Naive B cell (primary cell): Measurements from ENCODE around the gene ZEB2. TPM values are rescaled to one million over a fixed set of nuclear protein-coding genes. Genes with fewer than 3 reads are reported as not detected.
A peak's percentile ranks its signal among the peaks of the same experiment; 100 is the strongest.

ENCODE experiments used
- ATAC-seq, 2 donors: fragments of 150-1000 bp; cut with Tn5 transposase; 2 replicates each; pipeline ENCODE4 v1.10.0; 2021; ENCODE audit warnings: low read depth in 2 of 2, mild to moderate bottlenecking in 2 of 2, moderate library complexity in 2 of 2
- DNase-seq: peaks from one replicate; pipeline ENCODE4 v3.0.0; 2022
- H3K27ac Mint-ChIP-seq, 6 donors: one replicate each; pipeline ENCODE4 v1.8.0; 2020 to 2022; ENCODE audit warnings: mild to moderate bottlenecking in 6 of 6, mixed read lengths in 6 of 6, moderate library complexity in 5 of 6, inconsistent platforms in 2 of 6
- H3K27me3 Mint-ChIP-seq, 3 donors: one replicate each; pipeline ENCODE4 v1.8.0; 2021 to 2022; ENCODE audit warnings: mixed read lengths in 3 of 3, mild to moderate bottlenecking in 1 of 3
- H3K36me3 Mint-ChIP-seq, 2 donors: one replicate each; pipeline ENCODE4 v1.8.0; 2020 to 2022; ENCODE audit warnings: mixed read lengths in 2 of 2, inconsistent platforms in 1 of 2, mild to moderate bottlenecking in 1 of 2
- H3K4me1 Mint-ChIP-seq, 3 donors: one replicate each; pipeline ENCODE4 v1.8.0; 2020 to 2022; ENCODE audit warnings: mixed read lengths in 3 of 3, inconsistent platforms in 1 of 3, mild to moderate bottlenecking in 1 of 3, moderate library complexity in 1 of 3
- H3K4me3 Mint-ChIP-seq, 8 donors: one replicate each; pipeline ENCODE4 v1.8.0; 2020 to 2022; ENCODE audit warnings: mild to moderate bottlenecking in 8 of 8, mixed read lengths in 8 of 8, moderate library complexity in 8 of 8, inconsistent platforms in 2 of 8
- H3K9me3 Mint-ChIP-seq, 7 donors: one replicate each; pipeline ENCODE4 v1.8.0; 2020 to 2022; ENCODE audit warnings: mixed read lengths in 7 of 7, mild to moderate bottlenecking in 5 of 7, inconsistent platforms in 2 of 7, moderate library complexity in 1 of 7
- polyA plus RNA-seq, 6 donors: library from polyadenylated mRNA; unstranded; fragments of 300-500 nt; fragmentation: Illumina TruSeq; gene quantifications; one replicate each; pipeline ENCODE4 v1.2.3, GENCODE V29; 2021; ENCODE audit warnings: low read depth in 6 of 6

Gene ZEB2
- polyA plus RNA-seq, 6 donors from 2014 or later = 62.2 to 96.5 (median 73.1) TPM

GRCh38 chr2:144477957-144478311 is 42.0 kb downstream of the ZEB2 start:
- H3K36me3 Mint-ChIP-seq = peaks cover 9 to 12% of the 10 kb centered on the region in 2 donors
- peak overlapping the region in 4 of 6 donors; percentile 25 to 74 (median 56) for H3K27ac Mint-ChIP-seq
- peaks cover 50 to 56% (median 51%) of the 10 kb centered on the region in 3 donors for H3K4me1 Mint-ChIP-seq
- no peak for ATAC-seq
- DNase-seq = no peak
- H3K27me3 Mint-ChIP-seq = no peaks in the 10 kb centered on the region
- no peaks in the 10 kb centered on the region for H3K9me3 Mint-ChIP-seq
- peak overlapping the region in 1 of 8 donors; percentile 7 for H3K4me3 Mint-ChIP-seq

GRCh38 chr2:144477281-144477956 is 42.5 kb downstream of the ZEB2 start:
- H3K27me3 Mint-ChIP-seq = no peaks in the 10 kb centered on the region
- DNase-seq = no peak
- peak overlapping the region in 4 of 6 donors; percentile 28 to 74 (median 56) for H3K27ac Mint-ChIP-seq
- no peak for ATAC-seq
- peaks cover 3 to 7% of the 10 kb centered on the region in 2 donors for H3K36me3 Mint-ChIP-seq
- H3K9me3 Mint-ChIP-seq = no peaks in the 10 kb centered on the region
- H3K4me3 Mint-ChIP-seq = peak overlapping the region in 1 of 8 donors; percentile 7
- H3K4me1 Mint-ChIP-seq = peaks cover 45 to 51% (median 46%) of the 10 kb centered on the region in 3 donors

- Mint-ChIP-seq H3K36me3 (no peaks in the 10 kb centered on the region), H3K27me3 (no peaks in the 10 kb centered on the region), H3K4me3 (no peak overlapping the region), H3K9me3 (no peaks in the 10 kb centered on the region), H3K27ac (no peak overlapping the region), H3K4me1 (peaks cover 38 to 44% (median 38%) of the 10 kb centered on the region in 3 donors)
- ATAC-seq (no peak), DNase-seq (no peak)
These were observed 43.2 kb downstream of the ZEB2 start for GRCh38 chr2:144476682-144477081.

- peaks cover 0 to 7% of the 10 kb centered on the region in 2 donors for H3K36me3 Mint-ChIP-seq
- ATAC-seq (no peak), DNase-seq (no peak)
- H3K4me3 Mint-ChIP-seq = no peak overlapping the region
- no peak overlapping the region for H3K27ac Mint-ChIP-seq
- H3K27me3 Mint-ChIP-seq = no peaks in the 10 kb centered on the region
- H3K4me1 Mint-ChIP-seq = peaks cover 31 to 40% (median 37%) of the 10 kb centered on the region in 3 donors
- no peaks in the 10 kb centered on the region for H3K9me3 Mint-ChIP-seq
These were observed 44.2 kb downstream of the ZEB2 start for GRCh38 chr2:144475569-144476275.

- Mint-ChIP-seq H3K9me3 (no peaks in the 10 kb centered on the region), H3K36me3 (peaks cover 0 to 7% of the 10 kb centered on the region in 2 donors), H3K4me3 (no peak overlapping the region), H3K27me3 (no peaks in the 10 kb centered on the region), H3K4me1 (peaks cover 29 to 35% (median 32%) of the 10 kb centered on the region in 3 donors), H3K27ac (no peak overlapping the region)
- no peak for DNase-seq
- no peak for ATAC-seq
These were observed 44.9 kb downstream of the ZEB2 start for GRCh38 chr2:144475044-144475443.

- Mint-ChIP-seq H3K4me3 (no peak overlapping the region), H3K27ac (no peak overlapping the region), H3K27me3 (no peaks in the 10 kb centered on the region), H3K4me1 (peaks cover 24 to 35% (median 27%) of the 10 kb centered on the region in 3 donors), H3K9me3 (no peaks in the 10 kb centered on the region), H3K36me3 (peaks cover 0 to 7% of the 10 kb centered on the region in 2 donors)
- ATAC-seq = no peak
- no peak for DNase-seq
These were observed 45.9 kb downstream of the ZEB2 start for GRCh38 chr2:144474017-144474416.

GRCh38 chr2:144472911-144473310 is 47.0 kb downstream of the ZEB2 start:
- H3K36me3 Mint-ChIP-seq = peaks cover 0 to 7% of the 10 kb centered on the region in 2 donors
- H3K27me3 Mint-ChIP-seq = no peaks in the 10 kb centered on the region
- H3K27ac Mint-ChIP-seq = no peak overlapping the region
- H3K4me3 Mint-ChIP-seq = no peak overlapping the region
- DNase-seq = no peak
- ATAC-seq = no peak
- peaks cover 24 to 39% (median 31%) of the 10 kb centered on the region in 3 donors for H3K4me1 Mint-ChIP-seq
- no peaks in the 10 kb centered on the region for H3K9me3 Mint-ChIP-seq

- Mint-ChIP-seq H3K36me3 (peaks cover 0 to 7% of the 10 kb centered on the region in 2 donors), H3K4me3 (no peak overlapping the region), H3K27ac (peak overlapping the region in 2 of 6 donors; percentile 8 to 62), H3K27me3 (no peaks in the 10 kb centered on the region), H3K4me1 (peaks cover 22 to 37% (median 25%) of the 10 kb centered on the region in 3 donors), H3K9me3 (no peaks in the 10 kb centered on the region)
- DNase-seq (no peak), ATAC-seq (no peak)
These were observed 47.9 kb downstream of the ZEB2 start for GRCh38 chr2:144472046-144472412.

- no peaks in the 10 kb centered on the region for H3K9me3 Mint-ChIP-seq
- peaks cover 22 to 34% (median 24%) of the 10 kb centered on the region in 3 donors for H3K4me1 Mint-ChIP-seq
- H3K27ac Mint-ChIP-seq = peak overlapping the region in 4 of 6 donors; percentile 8 to 62 (median 41)
- DNase-seq (peak; percentile 54), ATAC-seq (peak; percentile 96)
- H3K36me3 Mint-ChIP-seq = peaks cover 0 to 7% of the 10 kb centered on the region in 2 donors
- H3K4me3 Mint-ChIP-seq = peak overlapping the region in 7 of 8 donors; percentile 0 to 41 (median 17)
- no peaks in the 10 kb centered on the region for H3K27me3 Mint-ChIP-seq
These were observed 48.4 kb downstream of the ZEB2 start for GRCh38 chr2:144471305-144472045.

GRCh38 chr2:144470816-144471215 is 49.1 kb downstream of the ZEB2 start:
- ATAC-seq = no peak
- no peaks in the 10 kb centered on the region for H3K27me3 Mint-ChIP-seq
- no peak for DNase-seq
- H3K36me3 Mint-ChIP-seq = peaks cover 0 to 7% of the 10 kb centered on the region in 2 donors
- peak overlapping the region in 1 of 8 donors; percentile 41 for H3K4me3 Mint-ChIP-seq
- H3K9me3 Mint-ChIP-seq = no peaks in the 10 kb centered on the region
- peak overlapping the region in 3 of 6 donors; percentile 12 to 61 (median 21) for H3K27ac Mint-ChIP-seq
- peaks cover 21 to 29% (median 22%) of the 10 kb centered on the region in 3 donors for H3K4me1 Mint-ChIP-seq

- DNase-seq = no peak
- Mint-ChIP-seq H3K27me3 (no peaks in the 10 kb centered on the region), H3K36me3 (peaks cover 0 to 7% of the 10 kb centered on the region in 2 donors), H3K9me3 (no peaks in the 10 kb centered on the region), H3K4me1 (peaks cover 23 to 28% (median 24%) of the 10 kb centered on the region in 3 donors), H3K4me3 (no peak overlapping the region), H3K27ac (peak overlapping the region in 2 of 6 donors; percentile 12 to 22)
- ATAC-seq = no peak
These were observed 49.6 kb downstream of the ZEB2 start for GRCh38 chr2:144470334-144470733.

- Mint-ChIP-seq H3K27me3 (no peaks in the 10 kb centered on the region), H3K27ac (peak overlapping the region in 2 of 6 donors; percentile 25 to 77), H3K4me1 (peaks cover 24 to 28% (median 28%) of the 10 kb centered on the region in 3 donors), H3K9me3 (no peaks in the 10 kb centered on the region), H3K36me3 (peaks cover 0 to 7% of the 10 kb centered on the region in 2 donors), H3K4me3 (no peak overlapping the region)
- no peak for ATAC-seq
- DNase-seq = no peak
These were observed 50.1 kb downstream of the ZEB2 start for GRCh38 chr2:144469798-144470197.

GRCh38 chr2:144468823-144469595 is 50.9 kb downstream of the ZEB2 start:
- Mint-ChIP-seq H3K36me3 (peaks cover under 1 to 7% of the 10 kb centered on the region in 2 donors), H3K9me3 (no peaks in the 10 kb centered on the region), H3K27me3 (no peaks in the 10 kb centered on the region), H3K4me3 (no peak overlapping the region), H3K27ac (peak overlapping the region in 3 of 6 donors; percentile 14 to 77 (median 16)), H3K4me1 (peaks cover 24 to 28% (median 28%) of the 10 kb centered on the region in 3 donors)
- ATAC-seq (no peak), DNase-seq (no peak)
